ENCODE data around the gene BPIFB6.

DNA sequence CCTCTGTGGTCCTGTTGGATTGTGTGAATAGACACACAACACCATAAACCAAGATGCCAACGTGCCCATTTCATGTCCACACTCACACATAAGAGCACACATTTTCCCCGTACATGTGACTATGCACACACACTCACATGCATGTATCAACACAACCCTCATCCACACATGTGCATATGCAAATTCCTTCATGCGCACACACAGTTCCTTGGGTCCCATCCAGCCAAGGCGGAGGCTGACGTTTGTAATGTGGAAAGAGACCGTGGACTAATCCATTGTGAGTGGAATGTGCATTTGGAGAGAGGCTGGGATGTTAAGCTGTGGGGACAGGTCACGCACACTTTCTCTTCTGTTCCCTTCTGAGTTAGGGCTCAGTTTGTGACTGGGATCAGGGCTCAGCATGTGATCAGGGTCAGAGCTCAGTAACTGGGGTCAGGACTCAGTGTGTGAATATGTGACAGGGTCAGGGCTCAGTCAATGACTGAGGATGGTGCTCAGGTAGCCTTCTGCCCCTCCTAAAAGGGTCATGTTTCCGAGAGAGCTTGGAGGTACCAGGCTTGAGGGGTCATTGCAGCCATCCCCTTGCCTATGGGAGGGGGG is 24.6 kb upstream of the BPIFB6 start:
- TF ChIP-seq SUZ12 (IDR thresholded peaks at IDR 0.05; ENCODE audit: extremely low read depth, insufficient read depth, insufficient read length) (no peak), ZNF274 (IDR thresholded peaks at IDR 0.05; ENCODE audit: low read depth, low read length) (no peak), YY1 (IDR thresholded peaks at IDR 0.05; ENCODE audit: insufficient read depth, insufficient read length) (no peak)

All from NT2/D1 (cell line).